A549 (cell line): ENCODE measurements around the gene XYLB.

Source experiments
- CHD2 ChIP-seq: fragments of 150-350 bp; IDR thresholded peaks from 2 replicates; pipeline ENCODE4 v1.6.1; 2014; ENCODE audit warnings: low read length; ENCODE audit not compliant: partially characterized antibody
- EP300 ChIP-seq, 2 experiments: fragments of >200 bp; sonication (Bioruptor Twin); formaldehyde crosslinking; IDR thresholded peaks; 2 replicates in 1 of 2; 3 replicates in 1 of 2; pipeline ENCODE4 v1.6.1; 2016 to 2017
- POLR2A ChIP-seq: IDR thresholded peaks from 2 replicates; pipeline ENCODE4 v1.6.1; 2012; ENCODE audit warnings: mild to moderate bottlenecking, low read length
- TF ChIP-seq, protein P1 (sequence below): fragments of 250-450 bp; sonication (Bioruptor Pico); IDR thresholded peaks from 2 replicates; pipeline ENCODE4 v1.5.0; 2021; ENCODE audit warnings: mild to moderate bottlenecking, moderate library complexity, borderline replicate concordance
- TF ChIP-seq, protein P2 (sequence below): fragments of >200 bp; sonication (Bioruptor Twin); formaldehyde crosslinking; IDR thresholded peaks from 3 replicates; pipeline ENCODE4 v1.5.1; 2016

DNA sequence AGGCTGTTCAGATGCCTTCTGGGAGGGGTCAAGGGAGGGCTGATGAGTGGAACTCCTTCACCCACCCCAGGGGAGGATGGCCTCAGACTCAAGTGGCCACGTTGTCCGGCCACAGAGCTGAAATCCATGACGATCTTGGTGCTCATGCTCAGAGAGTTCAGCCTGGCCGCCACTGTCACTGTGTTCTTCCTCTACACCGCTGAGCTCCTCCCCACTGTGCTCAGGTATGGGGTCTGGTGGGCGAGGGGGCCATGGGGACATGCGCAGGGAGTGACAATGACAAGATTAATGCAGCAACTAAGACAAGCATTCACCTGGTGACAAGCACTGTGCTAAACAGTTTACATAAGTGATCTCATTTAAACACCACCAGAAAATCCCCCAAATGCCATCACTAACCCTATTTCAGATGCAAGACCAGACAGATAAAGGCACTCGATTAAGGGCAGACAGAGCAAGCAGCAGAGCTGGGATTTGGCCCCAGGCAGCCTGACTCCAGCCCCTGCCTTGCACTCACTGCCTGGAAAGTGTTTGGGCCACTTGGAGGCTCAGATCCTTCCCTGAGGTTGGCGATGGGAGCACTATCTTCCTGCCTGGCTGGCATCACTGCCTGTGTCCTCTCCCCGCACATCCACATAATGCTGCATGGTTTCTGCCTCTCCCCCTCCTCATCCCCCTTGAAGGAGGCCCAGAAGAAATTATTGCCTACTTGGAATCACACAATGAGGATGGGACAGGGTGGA, 30.9 kb upstream of the XYLB start:
- TF ChIP-seq, protein P1, sequence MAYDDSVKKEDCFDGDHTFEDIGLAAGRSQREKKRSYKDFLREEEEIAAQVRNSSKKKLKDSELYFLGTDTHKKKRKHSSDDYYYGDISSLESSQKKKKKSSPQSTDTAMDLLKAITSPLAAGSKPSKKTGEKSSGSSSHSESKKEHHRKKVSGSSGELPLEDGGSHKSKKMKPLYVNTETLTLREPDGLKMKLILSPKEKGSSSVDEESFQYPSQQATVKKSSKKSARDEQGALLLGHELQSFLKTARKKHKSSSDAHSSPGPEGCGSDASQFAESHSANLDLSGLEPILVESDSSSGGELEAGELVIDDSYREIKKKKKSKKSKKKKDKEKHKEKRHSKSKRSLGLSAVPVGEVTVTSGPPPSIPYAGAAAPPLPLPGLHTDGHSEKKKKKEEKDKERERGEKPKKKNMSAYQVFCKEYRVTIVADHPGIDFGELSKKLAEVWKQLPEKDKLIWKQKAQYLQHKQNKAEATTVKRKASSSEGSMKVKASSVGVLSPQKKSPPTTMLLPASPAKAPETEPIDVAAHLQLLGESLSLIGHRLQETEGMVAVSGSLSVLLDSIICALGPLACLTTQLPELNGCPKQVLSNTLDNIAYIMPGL (CRISPR knock-in tag) = no peak
- TF ChIP-seq EP300 (IDR thresholded peaks at IDR 0.05) = no peak
- TF ChIP-seq, protein P2, sequence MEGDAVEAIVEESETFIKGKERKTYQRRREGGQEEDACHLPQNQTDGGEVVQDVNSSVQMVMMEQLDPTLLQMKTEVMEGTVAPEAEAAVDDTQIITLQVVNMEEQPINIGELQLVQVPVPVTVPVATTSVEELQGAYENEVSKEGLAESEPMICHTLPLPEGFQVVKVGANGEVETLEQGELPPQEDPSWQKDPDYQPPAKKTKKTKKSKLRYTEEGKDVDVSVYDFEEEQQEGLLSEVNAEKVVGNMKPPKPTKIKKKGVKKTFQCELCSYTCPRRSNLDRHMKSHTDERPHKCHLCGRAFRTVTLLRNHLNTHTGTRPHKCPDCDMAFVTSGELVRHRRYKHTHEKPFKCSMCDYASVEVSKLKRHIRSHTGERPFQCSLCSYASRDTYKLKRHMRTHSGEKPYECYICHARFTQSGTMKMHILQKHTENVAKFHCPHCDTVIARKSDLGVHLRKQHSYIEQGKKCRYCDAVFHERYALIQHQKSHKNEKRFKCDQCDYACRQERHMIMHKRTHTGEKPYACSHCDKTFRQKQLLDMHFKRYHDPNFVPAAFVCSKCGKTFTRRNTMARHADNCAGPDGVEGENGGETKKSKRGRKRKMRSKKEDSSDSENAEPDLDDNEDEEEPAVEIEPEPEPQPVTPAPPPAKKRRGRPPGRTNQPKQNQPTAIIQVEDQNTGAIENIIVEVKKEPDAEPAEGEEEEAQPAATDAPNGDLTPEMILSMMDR = no peak
- TF ChIP-seq CHD2 = no peak
- no peak for TF ChIP-seq POLR2A
